Measurements from ENCODE around the gene CELF6.

Gene CELF6

GRCh38 chr15:72354496-72354895 lies 34.5 kb upstream of the CELF6 start:
- Histone ChIP-seq H3K27me3 (replicated peaks in 2 of 5; ENCODE audit: control insufficient read depth in 4 of 5, insufficient read depth in 5 of 5, low read length in 4 of 5) (no peaks in the 10 kb centered on the region), H3K36me3 (ENCODE audit: control insufficient read depth in 4 of 4, insufficient read depth in 4 of 4, low read length in 3 of 4) (peaks cover 15 to 83% (median 58%) of the 10 kb centered on the region in 4 experiments), H3K4me3 (ENCODE audit: control insufficient read depth in 1 of 7, extremely low read depth in 1 of 7, insufficient read depth in 4 of 7, low read depth in 2 of 7, low read length in 6 of 7) (no peak overlapping the region), H3K9me3 (ENCODE audit: control extremely low read depth in 1 of 5, control insufficient read depth in 4 of 5, insufficient read depth in 2 of 5, low read depth in 1 of 5, low read length in 4 of 5) (no peaks in the 10 kb centered on the region), H3K4me1 (ENCODE audit: control extremely low read depth in 1 of 4, control insufficient read depth in 4 of 4, insufficient read depth in 4 of 4, low read length in 3 of 4) (no peaks in the 10 kb centered on the region), H3K27ac (ENCODE audit: insufficient read depth in 1 of 2, low read depth in 1 of 2, low read length in 2 of 2, poor library complexity in 1 of 2, severe bottlenecking in 2 of 2) (no peak overlapping the region)
- DNase-seq: no peak
- no CpG with 5 or more reads among the region's 1 CpG for WGBS (ENCODE audit: insufficient coverage)
- POLR2A ChIA-PET: no interaction called here
- CTCF ChIA-PET: no interaction called here

- WGBS (ENCODE audit: insufficient coverage): 95% methylated on average over 2 of the region's 2 CpGs
- CTCF ChIA-PET: no interaction called here
- peaks cover 17 to 88% (median 69%) of the 10 kb centered on the region in 4 experiments for H3K36me3 ChIP-seq (ENCODE audit: control insufficient read depth in 4 of 4, insufficient read depth in 4 of 4, low read length in 3 of 4)
Observed at GRCh38 chr15:72353266-72353665, 33.3 kb upstream of the CELF6 start.

GRCh38 chr15:72345806-72346205 lies 25.8 kb upstream of the CELF6 start:
- H3K27ac ChIP-seq (ENCODE audit: insufficient read depth in 1 of 2, low read depth in 1 of 2, low read length in 2 of 2, poor library complexity in 1 of 2, severe bottlenecking in 2 of 2): no peak overlapping the region
- no CpG with 5 or more reads among the region's 3 CpGs for WGBS (ENCODE audit: insufficient coverage)
- POLR2A ChIA-PET: no interaction called here
- no peak overlapping the region for H3K4me3 ChIP-seq (ENCODE audit: control insufficient read depth in 1 of 7, extremely low read depth in 1 of 7, insufficient read depth in 4 of 7, low read depth in 2 of 7, low read length in 6 of 7)
- H3K4me1 ChIP-seq (ENCODE audit: control extremely low read depth in 1 of 4, control insufficient read depth in 4 of 4, insufficient read depth in 4 of 4, low read length in 3 of 4): no peaks in the 10 kb centered on the region
- no peaks in the 10 kb centered on the region for H3K9me3 ChIP-seq (ENCODE audit: control extremely low read depth in 1 of 5, control insufficient read depth in 4 of 5, insufficient read depth in 2 of 5, low read depth in 1 of 5, low read length in 4 of 5)
- no peaks in the 10 kb centered on the region for H3K27me3 ChIP-seq (replicated peaks in 2 of 5; ENCODE audit: control insufficient read depth in 4 of 5, insufficient read depth in 5 of 5, low read length in 4 of 5)
- CTCF ChIA-PET: no interaction called here
- H3K36me3 ChIP-seq (ENCODE audit: control insufficient read depth in 4 of 4, insufficient read depth in 4 of 4, low read length in 3 of 4): peaks cover 24 to 83% (median 66%) of the 10 kb centered on the region in 4 experiments
- no peak for DNase-seq

More at GRCh38 chr15:72353266-72353665, 33.3 kb upstream of the CELF6 start:
- Histone ChIP-seq H3K27ac (ENCODE audit: insufficient read depth in 1 of 2, low read depth in 1 of 2, low read length in 2 of 2, poor library complexity in 1 of 2, severe bottlenecking in 2 of 2) (no peak overlapping the region), H3K4me3 (ENCODE audit: control insufficient read depth in 1 of 7, extremely low read depth in 1 of 7, insufficient read depth in 4 of 7, low read depth in 2 of 7, low read length in 6 of 7) (no peak overlapping the region), H3K4me1 (ENCODE audit: control extremely low read depth in 1 of 4, control insufficient read depth in 4 of 4, insufficient read depth in 4 of 4, low read length in 3 of 4) (no peaks in the 10 kb centered on the region), H3K27me3 (replicated peaks in 2 of 5; ENCODE audit: control insufficient read depth in 4 of 5, insufficient read depth in 5 of 5, low read length in 4 of 5) (no peaks in the 10 kb centered on the region), H3K9me3 (ENCODE audit: control extremely low read depth in 1 of 5, control insufficient read depth in 4 of 5, insufficient read depth in 2 of 5, low read depth in 1 of 5, low read length in 4 of 5) (no peaks in the 10 kb centered on the region)
- POLR2A ChIA-PET: no interaction called here
- no peak for DNase-seq

GRCh38 chr15:72345280-72345679 lies 25.3 kb upstream of the CELF6 start:
- Histone ChIP-seq H3K36me3 (ENCODE audit: control insufficient read depth in 4 of 4, insufficient read depth in 4 of 4, low read length in 3 of 4) (peaks cover 24 to 78% (median 64%) of the 10 kb centered on the region in 4 experiments), H3K27ac (ENCODE audit: insufficient read depth in 1 of 2, low read depth in 1 of 2, low read length in 2 of 2, poor library complexity in 1 of 2, severe bottlenecking in 2 of 2) (no peak overlapping the region), H3K4me1 (ENCODE audit: control extremely low read depth in 1 of 4, control insufficient read depth in 4 of 4, insufficient read depth in 4 of 4, low read length in 3 of 4) (no peaks in the 10 kb centered on the region), H3K9me3 (ENCODE audit: control extremely low read depth in 1 of 5, control insufficient read depth in 4 of 5, insufficient read depth in 2 of 5, low read depth in 1 of 5, low read length in 4 of 5) (no peaks in the 10 kb centered on the region), H3K4me3 (ENCODE audit: control insufficient read depth in 1 of 7, extremely low read depth in 1 of 7, insufficient read depth in 4 of 7, low read depth in 2 of 7, low read length in 6 of 7) (no peak overlapping the region), H3K27me3 (replicated peaks in 2 of 5; ENCODE audit: control insufficient read depth in 4 of 5, insufficient read depth in 5 of 5, low read length in 4 of 5) (no peaks in the 10 kb centered on the region)
- 96% methylated on average over 5 of the region's 7 CpGs for WGBS (ENCODE audit: insufficient coverage)
- POLR2A ChIA-PET: no interaction called here
- no peak for DNase-seq
- CTCF ChIA-PET: no interaction called here

GRCh38 chr15:72344602-72345001 lies 24.6 kb upstream of the CELF6 start:
- Histone ChIP-seq H3K9me3 (ENCODE audit: control extremely low read depth in 1 of 5, control insufficient read depth in 4 of 5, insufficient read depth in 2 of 5, low read depth in 1 of 5, low read length in 4 of 5) (no peaks in the 10 kb centered on the region), H3K27ac (ENCODE audit: insufficient read depth in 1 of 2, low read depth in 1 of 2, low read length in 2 of 2, poor library complexity in 1 of 2, severe bottlenecking in 2 of 2) (no peak overlapping the region), H3K4me3 (ENCODE audit: control insufficient read depth in 1 of 7, extremely low read depth in 1 of 7, insufficient read depth in 4 of 7, low read depth in 2 of 7, low read length in 6 of 7) (no peak overlapping the region), H3K27me3 (replicated peaks in 2 of 5; ENCODE audit: control insufficient read depth in 4 of 5, insufficient read depth in 5 of 5, low read length in 4 of 5) (no peaks in the 10 kb centered on the region), H3K4me1 (ENCODE audit: control extremely low read depth in 1 of 4, control insufficient read depth in 4 of 4, insufficient read depth in 4 of 4, low read length in 3 of 4) (no peaks in the 10 kb centered on the region), H3K36me3 (ENCODE audit: control insufficient read depth in 4 of 4, insufficient read depth in 4 of 4, low read length in 3 of 4) (peaks cover 24 to 73% (median 61%) of the 10 kb centered on the region in 4 experiments)
- CTCF ChIA-PET: no interaction called here
- POLR2A ChIA-PET: no interaction called here
- no peak for DNase-seq
- 100% methylated on average over 1 of the region's 1 CpG for WGBS (ENCODE audit: insufficient coverage)

- no peaks in the 10 kb centered on the region for H3K9me3 ChIP-seq (ENCODE audit: control extremely low read depth in 1 of 5, control insufficient read depth in 4 of 5, insufficient read depth in 2 of 5, low read depth in 1 of 5, low read length in 4 of 5)
- no peaks in the 10 kb centered on the region for H3K4me1 ChIP-seq (ENCODE audit: control extremely low read depth in 1 of 4, control insufficient read depth in 4 of 4, insufficient read depth in 4 of 4, low read length in 3 of 4)
- no peak overlapping the region for H3K4me3 ChIP-seq (ENCODE audit: control insufficient read depth in 1 of 7, extremely low read depth in 1 of 7, insufficient read depth in 4 of 7, low read depth in 2 of 7, low read length in 6 of 7)
- ChIA-PET CTCF (interaction anchor here (0.6 to 1.6 kb wide), 3 partner anchors 21 to 379 kb away, joined by 3 to 4 read pairs (median 3); no protein-coding TSS in a partner anchor), POLR2A (no interaction called here)
- DNase-seq: peak; percentile 51 to 75 (median 66)
- peaks cover 26 to 57% (median 44%) of the 10 kb centered on the region in 4 experiments for H3K36me3 ChIP-seq (ENCODE audit: control insufficient read depth in 4 of 4, insufficient read depth in 4 of 4, low read length in 3 of 4)
- no peak overlapping the region for H3K27ac ChIP-seq (ENCODE audit: insufficient read depth in 1 of 2, low read depth in 1 of 2, low read length in 2 of 2, poor library complexity in 1 of 2, severe bottlenecking in 2 of 2)
- no peaks in the 10 kb centered on the region for H3K27me3 ChIP-seq (replicated peaks in 2 of 5; ENCODE audit: control insufficient read depth in 4 of 5, insufficient read depth in 5 of 5, low read length in 4 of 5)
- WGBS (ENCODE audit: insufficient coverage): 67% methylated on average over 5 of the region's 11 CpGs
Observed at GRCh38 chr15:72342385-72342784, 22.4 kb upstream of the CELF6 start.

- Histone ChIP-seq H3K27me3 (replicated peaks in 2 of 5; ENCODE audit: control insufficient read depth in 4 of 5, insufficient read depth in 5 of 5, low read length in 4 of 5) (no peaks in the 10 kb centered on the region), H3K9me3 (ENCODE audit: control extremely low read depth in 1 of 5, control insufficient read depth in 4 of 5, insufficient read depth in 2 of 5, low read depth in 1 of 5, low read length in 4 of 5) (no peaks in the 10 kb centered on the region), H3K27ac (ENCODE audit: insufficient read depth in 1 of 2, low read depth in 1 of 2, low read length in 2 of 2, poor library complexity in 1 of 2, severe bottlenecking in 2 of 2) (no peak overlapping the region), H3K4me3 (ENCODE audit: control insufficient read depth in 1 of 7, extremely low read depth in 1 of 7, insufficient read depth in 4 of 7, low read depth in 2 of 7, low read length in 6 of 7) (no peak overlapping the region), H3K36me3 (ENCODE audit: control insufficient read depth in 4 of 4, insufficient read depth in 4 of 4, low read length in 3 of 4) (peaks cover 21 to 52% (median 37%) of the 10 kb centered on the region in 4 experiments), H3K4me1 (ENCODE audit: control extremely low read depth in 1 of 4, control insufficient read depth in 4 of 4, insufficient read depth in 4 of 4, low read length in 3 of 4) (no peaks in the 10 kb centered on the region)
- POLR2A ChIA-PET: no interaction called here
- whole genome bisulfite sequencing (ENCODE audit: insufficient coverage): 98% methylated on average over 5 of the region's 6 CpGs
- DNase-seq: no peak
- CTCF ChIA-PET: interaction anchor here (0.8 to 1.6 kb wide), 2 partner anchors 27 to 259 kb away, joined by 3 to 4 read pairs; no protein-coding TSS in a partner anchor
Observed at GRCh38 chr15:72341361-72341760, 21.4 kb upstream of the CELF6 start.
